RWPE1 (cell line): Measurements from ENCODE around the gene PELI2.
A peak's percentile ranks its signal among the peaks of the same experiment; 100 is the strongest.

Experiments used
- CTCF ChIA-PET: fragments of 350-600 bp; sonication (Branson Sonifier 250); formaldehyde crosslinking; extraction: SDS; loops from one replicate; lab custom pipeline; 2021; lab: Yijun Ruan, JAX
- POLR2A ChIA-PET: fragments of 400-600 bp; formaldehyde crosslinking; extraction: SDS; loops from one replicate; lab custom pipeline; 2020; ENCODE audit warnings: antibody characterized with exemption; ENCODE audit not compliant: low non-redundant PET; lab: Yijun Ruan, JAX
- DNase-seq: peaks from one replicate; pipeline ENCODE4 v3.0.0; 2012; ENCODE audit warnings: low spot score
- H3K27ac ChIP-seq: fragments of 450-650 bp; 2 replicates; pipeline ENCODE4 v1.5.1; 2017
- CTCF ChIP-seq: fragments of 450-650 bp; conservative IDR thresholded peaks from 2 replicates; pipeline ENCODE4 v1.5.1; 2017; ENCODE audit warnings: low read depth, mild to moderate bottlenecking

Gene PELI2

GRCh38 chr14:56115976-56116893 lies 2.0 kb upstream of the PELI2 start:
- POLR2A ChIA-PET, result no interaction called here
- CTCF ChIA-PET, result interaction anchor here (0.6 kb wide), 1 partner anchor 151 kb away, joined by 3 read pairs; no protein-coding TSS in a partner anchor
- no peak for TF ChIP-seq CTCF
- H3K27ac ChIP-seq, result no peak overlapping the region
- no peak for DNase-seq

- no peak for TF ChIP-seq CTCF
- ChIA-PET POLR2A (interaction anchor here (0.6 kb wide), 1 partner anchor 142 kb away, joined by 4 read pairs; no protein-coding TSS in a partner anchor), CTCF (interaction anchor here (0.6 to 1.2 kb wide), 4 partner anchors 71 to 512 kb away, joined by 3 to 4 read pairs (median 3); no protein-coding TSS in a partner anchor)
- H3K27ac ChIP-seq, result peak overlapping the region; percentile 43; the same call in 1 of the 2 replicates
- no peak for DNase-seq
Observed at GRCh38 chr14:56118611-56119181, 485 bp downstream of the PELI2 start.

- CTCF ChIA-PET, result interaction anchor here (0.6 to 1.2 kb wide), 5 partner anchors 70 to 672 kb away, joined by 3 to 4 read pairs (median 3); no protein-coding TSS in a partner anchor
- H3K27ac ChIP-seq, result no peak overlapping the region
- POLR2A ChIA-PET, result interaction anchor here (0.6 kb wide), 1 partner anchor 142 kb away, joined by 4 read pairs; no protein-coding TSS in a partner anchor
- TF ChIP-seq CTCF, result no peak
- DNase-seq, result no peak
Observed at GRCh38 chr14:56119201-56119981, 1.2 kb downstream of the PELI2 start.

- DNase-seq, result no peak
- ChIA-PET POLR2A (no interaction called here), CTCF (interaction anchor here (0.6 kb wide), 2 partner anchors 160 to 672 kb away, joined by 3 read pairs; no protein-coding TSS in a partner anchor)
- no peak for TF ChIP-seq CTCF
- H3K27ac ChIP-seq, result no peak overlapping the region
Observed at GRCh38 chr14:56120091-56120691, 2.0 kb downstream of the PELI2 start.

DNA sequence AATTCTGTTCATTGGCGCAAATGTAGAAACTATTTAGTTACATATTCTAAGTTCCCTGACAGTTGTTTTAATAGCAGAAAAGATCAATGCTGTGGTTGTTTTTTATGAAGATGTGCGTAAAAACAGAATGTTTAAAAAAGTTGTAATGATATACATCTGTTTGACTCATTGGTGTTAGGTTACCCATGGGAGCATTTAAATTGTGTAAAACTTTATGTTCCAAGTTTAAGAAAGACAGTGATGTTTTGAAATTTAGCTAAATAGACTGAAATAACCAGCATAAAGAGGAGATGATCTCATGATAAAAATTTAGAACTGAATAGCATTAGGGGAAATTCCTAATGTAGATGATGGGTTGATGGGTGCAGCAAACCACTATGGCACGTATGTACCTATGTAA lies 3.6 kb downstream of the PELI2 start:
- DNase-seq, result no peak
- H3K27ac ChIP-seq, result no peak overlapping the region
- TF ChIP-seq CTCF, result no peak
- POLR2A ChIA-PET, result no interaction called here
- CTCF ChIA-PET, result no interaction called here

DNA sequence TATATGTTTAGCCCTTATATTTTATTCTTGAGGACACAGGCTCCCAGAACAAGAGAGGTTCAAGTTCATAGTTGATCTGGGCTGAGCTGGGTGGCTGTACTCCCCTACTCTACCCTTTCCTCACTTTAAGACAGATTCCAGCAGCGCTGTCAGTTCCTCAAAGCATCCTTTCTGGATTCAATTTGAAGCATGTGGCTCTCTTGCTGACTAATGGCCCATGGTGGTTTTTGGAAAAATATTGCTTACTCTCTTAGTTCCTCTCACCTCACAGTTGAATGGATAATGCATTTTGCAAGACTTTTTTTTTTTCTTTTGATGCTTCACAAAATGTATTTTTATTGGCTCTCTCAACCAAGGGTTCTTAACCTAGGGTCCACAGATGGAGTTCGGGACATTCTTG lies 4.1 kb downstream of the PELI2 start:
- H3K27ac ChIP-seq, result no peak overlapping the region
- TF ChIP-seq CTCF, result no peak
- ChIA-PET POLR2A (no interaction called here), CTCF (no interaction called here)
- no peak for DNase-seq
